Endothelial cell of umbilical vein (primary cell): ENCODE measurements around the gene ZNF618. TPM values are rescaled to one million over a fixed set of nuclear protein-coding genes. Genes with fewer than 3 reads are reported as not detected.

Source experiments
- BruUV-seq: library from RNA; stranded (reverse); fragments of 400-500 nt; replicated peaks from 2 replicates; lab custom pipeline; 2021; lab: Mats Ljungman, UMichigan
- CTCF ChIA-PET: fragments of 300-600, 350-600 bp; sonication (Branson Sonifier 250); formaldehyde crosslinking; loops from one replicate; lab custom pipeline; 2021; ENCODE audit warnings: antibody characterized with exemption, inconsistent platforms; lab: Charles Lee
- POLR2A ChIA-PET: fragments of 300-600, 350-600 bp; sonication (Branson Sonifier 250); formaldehyde crosslinking; loops from one replicate; lab custom pipeline; 2021; ENCODE audit warnings: antibody characterized with exemption, inconsistent platforms; lab: Charles Lee
- DNase-seq: peaks from one replicate; pipeline ENCODE4 v3.0.0-alpha.2; 2011; ENCODE audit warnings: low read depth, low spot score
- FAIRE-seq: peaks from 2 replicates; lab custom pipeline; 2011; peaks lifted over from hg19 to GRCh38; lab: Jason Lieb, UNC
- H2AFZ ChIP-seq: 2 replicates; pipeline ENCODE4 v1.6.0; 2012; ENCODE audit warnings: low read depth, low read length, control low read depth, inconsistent platforms
- H3K27ac ChIP-seq: 2 replicates; pipeline ENCODE4 v1.5.1; 2011; ENCODE audit warnings: low read depth, mild to moderate bottlenecking, control low read depth, low read length, moderate library complexity; ENCODE audit not compliant: insufficient read depth
- H3K27me3 ChIP-seq, 2 experiments: 2 replicates each; pipeline versions ENCODE4 v1.6.0 to v1.6.1; 2011; ENCODE audit warnings: low read length in 2 of 2, mixed read lengths in 1 of 2; ENCODE audit not compliant: control insufficient read depth in 2 of 2, insufficient read depth in 2 of 2
- H3K36me3 ChIP-seq, 2 experiments: 2 replicates in 1 of 2; 3 replicates in 1 of 2; pipeline ENCODE4 v1.5.1; 2011; ENCODE audit warnings: low read length in 2 of 2, mild to moderate bottlenecking in 1 of 2, moderate library complexity in 1 of 2; ENCODE audit not compliant: control insufficient read depth in 2 of 2, insufficient read depth in 2 of 2; ENCODE audit errors: extremely low read depth in 1 of 2
- H3K4me1 ChIP-seq: 3 replicates; pipeline ENCODE4 v1.5.1; 2011; ENCODE audit warnings: mild to moderate bottlenecking, low read length; ENCODE audit not compliant: control insufficient read depth, insufficient read depth; ENCODE audit errors: extremely low read depth
- H3K4me2 ChIP-seq: 2 replicates; pipeline ENCODE4 v1.6.1; 2011; ENCODE audit warnings: low read length, control low read depth, mixed read lengths; ENCODE audit not compliant: insufficient read depth
- H3K4me3 ChIP-seq, 3 experiments: fragments of 200-600 bp in 1 of 3; sonication (generic), shearing (Covaris generic) in 1 of 3; replicated peaks in 1 of 3; 2 replicates each; pipeline ENCODE4 v1.5.1; 2011 to 2016; ENCODE audit warnings: control low read depth in 3 of 3, low read length in 3 of 3, mild to moderate bottlenecking in 2 of 3, inconsistent platforms in 1 of 3, low read depth in 1 of 3, moderate library complexity in 1 of 3; ENCODE audit not compliant: insufficient read depth in 1 of 3
- H3K79me2 ChIP-seq: 2 replicates; pipeline ENCODE4 v1.6.0; 2012; ENCODE audit warnings: low read length, inconsistent platforms; ENCODE audit not compliant: control insufficient read depth, insufficient read depth
- H3K9ac ChIP-seq: replicated peaks from 2 replicates; pipeline ENCODE3; 2011; ENCODE audit warnings: low read length, control low read depth; ENCODE audit not compliant: insufficient read depth; ENCODE audit errors: extremely low read depth
- H3K9me1 ChIP-seq: replicated peaks from 3 replicates; pipeline ENCODE4 v1.6.0; 2011; ENCODE audit warnings: mild to moderate bottlenecking, low read length; ENCODE audit not compliant: control insufficient read depth, insufficient read depth; ENCODE audit errors: extremely low read depth
- H3K9me3 ChIP-seq: replicated peaks from 2 replicates; pipeline ENCODE4 v1.5.1; 2012; ENCODE audit warnings: low read length, inconsistent platforms; ENCODE audit not compliant: control insufficient read depth, insufficient read depth
- H4K20me1 ChIP-seq: replicated peaks from 2 replicates; pipeline ENCODE3; 2011; ENCODE audit warnings: mild to moderate bottlenecking, low read length; ENCODE audit not compliant: control insufficient read depth, insufficient read depth; ENCODE audit errors: extremely low read depth
- EZH2 ChIP-seq: IDR thresholded peaks from 2 replicates; pipeline ENCODE4 v1.6.1; 2012; ENCODE audit warnings: borderline replicate concordance, low read depth, mild to moderate bottlenecking, moderate library complexity, low read length, inconsistent platforms; ENCODE audit not compliant: severe bottlenecking
- FOS ChIP-seq: IDR thresholded peaks from 2 replicates; pipeline ENCODE4 v1.6.1; 2011; ENCODE audit warnings: mild to moderate bottlenecking, low read length, moderate library complexity, borderline replicate concordance; ENCODE audit not compliant: insufficient read depth
- GATA2 ChIP-seq: IDR thresholded peaks from 2 replicates; pipeline ENCODE4 v1.7.0; 2011; ENCODE audit warnings: low read depth, mild to moderate bottlenecking, moderate library complexity, mixed read lengths, low read length; ENCODE audit not compliant: insufficient read length, insufficient read depth
- JUN ChIP-seq: IDR thresholded peaks from 2 replicates; pipeline ENCODE4 v1.6.1; 2011; ENCODE audit warnings: borderline replicate concordance, low read depth; ENCODE audit not compliant: insufficient read length, insufficient read depth
- MAX ChIP-seq: IDR thresholded peaks from 2 replicates; pipeline ENCODE4 v1.6.1; 2011; ENCODE audit not compliant: insufficient read depth, insufficient read length
- MYC ChIP-seq: IDR thresholded peaks from one replicate; pipeline ENCODE4 v1.6.1; 2011; ENCODE audit warnings: mild to moderate bottlenecking, low read depth, low read length
- POLR2A ChIP-seq: IDR thresholded peaks from 2 replicates; pipeline ENCODE4 v1.6.1; 2012; ENCODE audit warnings: low read depth, mild to moderate bottlenecking, control low read depth, low read length
- POLR2AphosphoS5 ChIP-seq: IDR thresholded peaks from 2 replicates; pipeline ENCODE4 v1.6.1; 2012; ENCODE audit warnings: low read depth, mild to moderate bottlenecking, control low read depth, low read length, moderate library complexity; ENCODE audit not compliant: insufficient read depth
- dilution Hi-C: fragments of 300-500 bp; cut with MboI; formaldehyde crosslinking; loops from one replicate; pipeline ENCODE4 v1.15.0; 2019; ENCODE audit warnings: low sequenced_read_pairs; ENCODE audit not compliant: extremely low pct_ligation_motif_present
- intact Hi-C: fragments of 100-400 bp; cut with micrococcal nuclease; formaldehyde crosslinking; loops from one replicate; pipeline ENCODE4 v1.10.0; 2022
- polyA plus RNA-seq, 4 experiments: library from polyadenylated mRNA; depleted of rRNA in 3 of 4; stranded (reverse) in 3 of 4; unstranded in 1 of 4; fragments of >200 nt; gene quantifications; 2 replicates each; pipeline versions ENCODE4 v1.2.1 to v1.2.3, GENCODE V29; 2011 to 2012; ENCODE audit warnings: missing spikeins in 1 of 4
- total RNA-seq: library from RNA; stranded (reverse); gene quantifications from 2 replicates; pipeline ENCODE4 v1.2.3, GENCODE V29; 2021
- TF ChIP-seq, protein P1 (sequence below), 2 donors: IDR thresholded peaks; 1 replicate in 1 of 2; 2 replicates in 1 of 2; pipeline ENCODE4 v1.5.1; 2011; ENCODE audit warnings: low read length in 2 of 2, mild to moderate bottlenecking in 2 of 2, moderate library complexity in 2 of 2, control low read depth in 1 of 2, inconsistent platforms in 1 of 2, low read depth in 1 of 2; ENCODE audit not compliant: insufficient read depth in 1 of 2; ENCODE audit errors: extremely low read depth in 1 of 2

Gene ZNF618
- total and polyA plus RNA-seq, 2 donors (not counting 3 experiments of a cell fraction or from before 2014, with no cell fraction given), result 22.6 to 80.3 TPM

- Histone ChIP-seq H2AFZ (no peak overlapping the region), H3K4me1 (peaks cover 12% of the 10 kb centered on the region), H3K27ac (no peak overlapping the region), H3K9ac (no peak overlapping the region), H3K36me3 (peaks cover 19 to 40% of the 10 kb centered on the region in 2 experiments), H3K27me3 (no peaks in the 10 kb centered on the region), H3K4me3 (no peak overlapping the region), H4K20me1 (no peaks in the 10 kb centered on the region), H3K79me2 (no peaks in the 10 kb centered on the region), H3K9me3 (no peaks in the 10 kb centered on the region), H3K4me2 (no peak overlapping the region), H3K9me1 (no peaks in the 10 kb centered on the region)
- dilution Hi-C loops (no loop called here), intact Hi-C loops (no loop called here)
- BruUV-seq, result no TSS peak
- ChIA-PET POLR2A (no interaction called here), CTCF (no interaction called here)
- TF ChIP-seq FOS, result no peak
- TF ChIP-seq GATA2, result no peak
- no peak for TF ChIP-seq JUN
- no peak for TF ChIP-seq EZH2
- TF ChIP-seq, protein P1, sequence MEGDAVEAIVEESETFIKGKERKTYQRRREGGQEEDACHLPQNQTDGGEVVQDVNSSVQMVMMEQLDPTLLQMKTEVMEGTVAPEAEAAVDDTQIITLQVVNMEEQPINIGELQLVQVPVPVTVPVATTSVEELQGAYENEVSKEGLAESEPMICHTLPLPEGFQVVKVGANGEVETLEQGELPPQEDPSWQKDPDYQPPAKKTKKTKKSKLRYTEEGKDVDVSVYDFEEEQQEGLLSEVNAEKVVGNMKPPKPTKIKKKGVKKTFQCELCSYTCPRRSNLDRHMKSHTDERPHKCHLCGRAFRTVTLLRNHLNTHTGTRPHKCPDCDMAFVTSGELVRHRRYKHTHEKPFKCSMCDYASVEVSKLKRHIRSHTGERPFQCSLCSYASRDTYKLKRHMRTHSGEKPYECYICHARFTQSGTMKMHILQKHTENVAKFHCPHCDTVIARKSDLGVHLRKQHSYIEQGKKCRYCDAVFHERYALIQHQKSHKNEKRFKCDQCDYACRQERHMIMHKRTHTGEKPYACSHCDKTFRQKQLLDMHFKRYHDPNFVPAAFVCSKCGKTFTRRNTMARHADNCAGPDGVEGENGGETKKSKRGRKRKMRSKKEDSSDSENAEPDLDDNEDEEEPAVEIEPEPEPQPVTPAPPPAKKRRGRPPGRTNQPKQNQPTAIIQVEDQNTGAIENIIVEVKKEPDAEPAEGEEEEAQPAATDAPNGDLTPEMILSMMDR (IDR thresholded peaks at IDR 0.05; ENCODE audit: extremely low read depth in 1 of 2, insufficient read depth in 1 of 2, low read depth in 1 of 2, low read length in 2 of 2), result no peak
- TF ChIP-seq POLR2AphosphoS5, result no peak
- no peak for TF ChIP-seq MYC
- no peak for TF ChIP-seq MAX
- no peak for TF ChIP-seq POLR2A
- FAIRE-seq (no peak), DNase-seq (no peak)
Observed at GRCh38 chr9:114008667-114009410, 132.7 kb downstream of the ZNF618 start.
